Mesodermal cell (in vitro differentiated cells): ENCODE data around the gene CDKN2B-AS1.
A peak's percentile ranks its signal among the peaks of the same experiment; 100 is the strongest.

Source experiments
- H3K27ac ChIP-seq: 2 replicates; pipeline ENCODE4 v1.7.0; 2013; ENCODE audit warnings: mild to moderate bottlenecking, low read depth, low read length, moderate library complexity; ENCODE audit not compliant: severe bottlenecking
- H3K36me3 ChIP-seq: 2 replicates; pipeline ENCODE4 v1.7.1; 2013; ENCODE audit warnings: mild to moderate bottlenecking, low read length, moderate library complexity; ENCODE audit not compliant: control insufficient read depth, insufficient read depth
- H3K4me1 ChIP-seq: one replicate; pipeline ENCODE4 v1.7.1; 2013; ENCODE audit warnings: mild to moderate bottlenecking, low read length; ENCODE audit not compliant: insufficient read depth, control insufficient read depth, poor library complexity, severe bottlenecking
- H3K4me3 ChIP-seq: 2 replicates; pipeline ENCODE4 v1.7.0; 2013; ENCODE audit warnings: low read length, control low read depth, mild to moderate bottlenecking; ENCODE audit not compliant: insufficient read depth, poor library complexity, severe bottlenecking; ENCODE audit errors: extremely low read depth
- H3K9me3 ChIP-seq: 2 replicates; pipeline ENCODE4 v1.7.1; 2013; ENCODE audit warnings: mild to moderate bottlenecking, low read length, moderate library complexity; ENCODE audit not compliant: control insufficient read depth
- WGBS, 2 experiments: methylation state at CpG; one replicate each; pipeline ENCODE4 v1.1.5; 2013; ENCODE audit warnings: missing lambda C conversion rate in 2 of 2; ENCODE audit not compliant: insufficient coverage in 2 of 2; 5-methylcytosine and 5-hydroxymethylcytosine counted together

CDKN2B-AS1 gene

DNA sequence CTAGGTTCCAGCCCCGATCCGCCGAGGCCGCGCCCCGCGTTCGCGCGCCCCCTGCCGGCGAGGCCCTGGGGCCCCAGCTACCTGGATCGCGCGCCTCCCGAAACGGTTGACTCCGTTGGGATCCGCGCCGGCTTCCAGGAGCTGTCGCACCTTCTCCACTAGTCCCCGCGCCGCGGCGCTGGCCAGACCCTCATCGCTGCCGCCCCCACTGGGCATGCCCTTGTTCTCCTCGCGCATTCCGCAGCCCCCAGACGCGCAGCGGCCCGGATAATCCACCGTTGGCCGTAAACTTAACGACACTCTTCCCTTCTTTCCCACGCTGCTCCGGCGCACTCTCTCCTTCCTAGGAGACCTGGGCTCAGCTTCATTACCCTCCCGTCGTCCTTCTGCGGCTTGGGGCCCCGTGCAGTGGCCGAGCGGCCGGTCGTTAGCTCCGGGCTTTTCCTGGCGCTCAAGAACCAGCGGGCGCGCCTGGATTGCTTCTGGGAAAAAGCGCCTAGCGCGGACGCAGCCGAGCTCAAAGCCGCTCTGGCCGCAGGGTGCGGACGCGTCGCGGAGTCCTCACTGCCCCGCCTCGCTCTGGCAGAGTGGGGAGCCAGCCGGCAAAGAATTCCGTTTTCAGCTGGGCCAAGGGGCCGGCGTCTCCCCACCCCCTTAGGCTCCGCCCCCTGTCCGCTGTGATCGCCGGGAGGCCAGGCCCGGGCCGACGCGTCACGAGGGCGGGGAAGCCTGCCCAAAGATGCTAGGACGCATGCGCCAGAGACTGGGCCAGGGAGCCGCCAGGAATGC is 14.3 kb downstream of the CDKN2B-AS1 start, which contains the start of gene CDKN2B:
Gene CDKN2B (minus strand): TSS at position 589 of the 789 bp plus-strand sequence. CDS start 352 bp downstream, at position 237.
- WGBS, 2 experiments = 0 to 1% methylated on average over 60 to 73 of the region's 86 CpGs
- peaks cover 13% of the 10 kb centered on the region for H3K36me3 ChIP-seq
- peak within 1 kb of the TSS; percentile 91 for H3K27ac ChIP-seq
- no peaks in the 10 kb centered on the region for H3K9me3 ChIP-seq
- H3K4me3 ChIP-seq = peak within 1 kb of the TSS; percentile 81
- no peaks in the 10 kb centered on the region for H3K4me1 ChIP-seq

DNA sequence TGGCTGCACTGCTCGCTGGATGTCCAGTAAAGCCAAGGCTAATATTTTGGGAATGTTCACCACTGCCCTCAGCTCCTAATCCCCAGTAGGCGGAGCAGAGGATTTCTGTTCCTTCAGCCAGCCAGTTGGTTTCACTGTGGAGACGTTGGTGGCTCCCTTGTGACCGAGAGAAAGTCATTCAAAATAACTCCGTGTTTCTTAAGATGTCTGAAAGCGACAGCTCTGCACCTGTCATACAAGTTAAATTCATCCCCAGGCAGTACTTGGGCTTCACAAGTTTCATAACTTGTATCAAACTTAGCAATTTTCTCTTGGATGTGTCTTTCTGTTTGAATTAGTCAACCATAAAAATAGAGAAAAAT is 14.9 kb downstream of the CDKN2B-AS1 start:
- H3K4me1 ChIP-seq = no peaks in the 10 kb centered on the region
- no peak overlapping the region for H3K4me3 ChIP-seq
- no peaks in the 10 kb centered on the region for H3K9me3 ChIP-seq
- H3K27ac ChIP-seq = no peak overlapping the region
- 12 to 32% methylated on average over 5 to 6 of the region's 6 CpGs for WGBS, 2 experiments
- H3K36me3 ChIP-seq = peaks cover 8% of the 10 kb centered on the region

- no peak overlapping the region for H3K4me3 ChIP-seq
- 1 to 8% methylated on average over 9 to 10 of the region's 13 CpGs for WGBS, 2 experiments
- H3K27ac ChIP-seq = no peak overlapping the region
- H3K36me3 ChIP-seq = no peaks in the 10 kb centered on the region
- H3K9me3 ChIP-seq = no peaks in the 10 kb centered on the region
- no peaks in the 10 kb centered on the region for H3K4me1 ChIP-seq
These were observed 16.5 kb downstream of the CDKN2B-AS1 start for GRCh38 chr9:22010866-22011625.

- WGBS, 2 experiments = 100% methylated on average over 1 to 3 of the region's 3 CpGs
- H3K27ac ChIP-seq = no peak overlapping the region
- no peak overlapping the region for H3K4me3 ChIP-seq
- no peaks in the 10 kb centered on the region for H3K4me1 ChIP-seq
- H3K36me3 ChIP-seq = no peaks in the 10 kb centered on the region
- H3K9me3 ChIP-seq = no peaks in the 10 kb centered on the region
These were observed 27.8 kb downstream of the CDKN2B-AS1 start for GRCh38 chr9:22022396-22022795.

- Histone ChIP-seq H3K9me3 (no peaks in the 10 kb centered on the region), H3K27ac (no peak overlapping the region), H3K36me3 (no peaks in the 10 kb centered on the region), H3K4me3 (no peak overlapping the region), H3K4me1 (peaks cover 9% of the 10 kb centered on the region)
- WGBS, 2 experiments = 85 to 94% methylated on average over 2 of the region's 6 CpGs
These were observed 32.1 kb downstream of the CDKN2B-AS1 start for GRCh38 chr9:22026696-22027095.

DNA sequence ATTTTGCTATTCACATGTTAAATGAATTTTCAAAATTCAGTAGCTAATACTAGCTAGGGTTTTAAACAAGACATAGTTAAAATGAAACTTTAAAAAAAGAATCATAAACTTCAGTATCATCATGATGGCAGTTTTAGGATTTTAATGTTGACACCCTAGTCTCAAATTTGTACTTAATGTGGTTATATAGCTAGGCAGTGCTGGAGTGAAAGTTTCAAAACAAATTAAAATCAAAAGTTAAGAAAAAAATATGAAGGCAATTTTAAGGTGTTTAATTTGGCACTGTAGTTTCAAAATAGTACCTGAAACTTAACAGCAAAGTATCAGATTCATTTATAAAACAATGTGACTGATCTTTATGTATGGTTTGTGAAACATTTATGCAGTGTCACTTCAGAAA is 33.8 kb downstream of the CDKN2B-AS1 start:
- H3K27ac ChIP-seq = no peak overlapping the region
- H3K9me3 ChIP-seq = no peaks in the 10 kb centered on the region
- H3K4me1 ChIP-seq = peaks cover 11% of the 10 kb centered on the region
- H3K36me3 ChIP-seq = no peaks in the 10 kb centered on the region
- H3K4me3 ChIP-seq = no peak overlapping the region

- WGBS, 2 experiments = 60% methylated on average over 2 of the region's 4 CpGs; no CpG with 5 or more reads in 1 of the 2 experiments
- Histone ChIP-seq H3K27ac (no peak overlapping the region), H3K9me3 (no peaks in the 10 kb centered on the region)
These were observed 34.6 kb downstream of the CDKN2B-AS1 start for GRCh38 chr9:22029231-22029630.

GRCh38 chr9:22030101-22030598 is 35.6 kb downstream of the CDKN2B-AS1 start:
- H3K4me1 ChIP-seq = peaks cover 11% of the 10 kb centered on the region
- H3K27ac ChIP-seq = peak overlapping the region; percentile 57
- H3K9me3 ChIP-seq = no peaks in the 10 kb centered on the region
- H3K36me3 ChIP-seq = no peaks in the 10 kb centered on the region
- H3K4me3 ChIP-seq = no peak overlapping the region
- 17% methylated on average over 1 of the region's 1 CpG; no CpG with 5 or more reads in 1 of the 2 experiments for WGBS, 2 experiments

More at GRCh38 chr9:22029231-22029630, 34.6 kb downstream of the CDKN2B-AS1 start:
- Histone ChIP-seq H3K4me3 (no peak overlapping the region), H3K4me1 (peaks cover 11% of the 10 kb centered on the region), H3K36me3 (no peaks in the 10 kb centered on the region)

DNA sequence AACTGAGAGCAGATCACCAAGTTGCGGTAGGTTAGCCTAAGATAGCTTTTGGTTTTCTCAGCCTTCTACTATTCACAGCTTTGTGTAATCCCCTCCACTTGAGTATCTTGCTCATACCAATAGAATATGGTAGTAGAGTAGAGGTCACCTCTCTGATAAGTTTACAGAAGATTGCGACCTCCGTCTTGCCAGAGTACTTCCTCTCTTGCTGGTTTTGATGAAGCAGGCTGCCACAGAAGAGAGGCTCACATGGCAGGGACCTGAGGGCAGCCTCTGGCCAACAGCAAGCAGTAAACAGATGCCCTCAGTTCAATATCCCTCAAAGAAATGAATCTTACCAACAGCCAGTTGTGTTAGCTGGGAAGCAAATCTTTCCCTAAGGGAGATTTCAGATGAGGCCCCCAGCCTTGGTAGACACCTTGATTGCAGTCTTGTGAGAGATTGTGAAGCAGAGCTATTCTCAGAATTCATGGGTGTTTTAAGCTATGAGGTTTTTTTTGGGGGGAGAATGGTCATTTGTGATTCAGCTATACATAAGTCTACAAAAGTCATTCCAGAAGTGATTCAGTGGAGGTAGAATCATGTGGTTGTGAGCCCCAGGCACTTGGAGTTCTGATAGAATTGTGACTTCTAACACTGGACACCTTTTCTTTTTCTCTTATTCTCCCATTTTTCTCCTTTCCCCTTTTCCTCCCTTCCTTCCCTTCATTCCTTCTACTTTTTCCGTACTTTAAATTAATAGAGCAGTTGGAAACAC is 37.2 kb downstream of the CDKN2B-AS1 start:
- no peaks in the 10 kb centered on the region for H3K36me3 ChIP-seq
- no peak overlapping the region for H3K27ac ChIP-seq
- H3K4me1 ChIP-seq = peaks cover 11% of the 10 kb centered on the region
- WGBS, 2 experiments = 83 to 93% methylated on average over 1 to 2 of the region's 4 CpGs
- no peak overlapping the region for H3K4me3 ChIP-seq
- no peaks in the 10 kb centered on the region for H3K9me3 ChIP-seq

GRCh38 chr9:22033012-22033630 is 38.5 kb downstream of the CDKN2B-AS1 start:
- 91 to 100% methylated on average over 1 to 6 of the region's 8 CpGs for WGBS, 2 experiments
- H3K36me3 ChIP-seq = no peaks in the 10 kb centered on the region
- no peaks in the 10 kb centered on the region for H3K9me3 ChIP-seq
- peaks cover 11% of the 10 kb centered on the region for H3K4me1 ChIP-seq
- no peak overlapping the region for H3K27ac ChIP-seq
- H3K4me3 ChIP-seq = no peak overlapping the region
